GM12878 (cell line): ENCODE results near the gene SPATS2L. TPM values are rescaled to one million over a fixed set of nuclear protein-coding genes. Genes with fewer than 3 reads are reported as not detected.

Source experiments
- BACH1 ChIP-seq: fragments of 450-650 bp; IDR thresholded peaks from 2 replicates; pipeline ENCODE4 v1.6.1; 2017; ENCODE audit warnings: mild to moderate bottlenecking, borderline replicate concordance
- CBX5 ChIP-seq: sonication (generic); IDR thresholded peaks from 2 replicates; pipeline ENCODE4 v1.6.1; 2016; ENCODE audit warnings: low read depth, moderate library complexity, mild to moderate bottlenecking, inconsistent platforms
- DPF2 ChIP-seq: fragments of 450-650 bp; IDR thresholded peaks from 2 replicates; pipeline ENCODE4 v1.6.1; 2017; ENCODE audit warnings: mild to moderate bottlenecking
- GATAD2B ChIP-seq: fragments of 450-650 bp; conservative IDR thresholded peaks from 2 replicates; pipeline ENCODE4 v1.6.1; 2017; ENCODE audit warnings: low read depth, mild to moderate bottlenecking, moderate library complexity
- MEF2A ChIP-seq: IDR thresholded peaks from 2 replicates; pipeline ENCODE4 v1.6.1; 2011; ENCODE audit warnings: low read depth, mild to moderate bottlenecking, low read length, moderate library complexity; ENCODE audit not compliant: insufficient read depth
- MEF2B ChIP-seq: fragments of 450-650 bp; IDR thresholded peaks from 2 replicates; pipeline ENCODE4 v1.6.1; 2018; ENCODE audit warnings: mild to moderate bottlenecking, moderate library complexity; ENCODE audit not compliant: partially characterized antibody, poor library complexity, severe bottlenecking
- NR2F1 ChIP-seq: fragments of 450-650 bp; conservative IDR thresholded peaks from 2 replicates; pipeline ENCODE4 v1.6.1; 2017; ENCODE audit warnings: mild to moderate bottlenecking
- POLR2AphosphoS2 ChIP-seq: IDR thresholded peaks from 2 replicates; pipeline ENCODE4 v1.6.1; 2011; ENCODE audit warnings: low read depth, mild to moderate bottlenecking, low read length, improper control_type of control experiment, moderate library complexity
- RAD51 ChIP-seq: fragments of 450-650 bp; IDR thresholded peaks from 2 replicates; pipeline ENCODE4 v1.6.1; 2016; ENCODE audit warnings: moderate library complexity, mild to moderate bottlenecking, inconsistent platforms
- RUNX3 ChIP-seq: IDR thresholded peaks from 2 replicates; pipeline ENCODE4 v1.6.1; 2012; ENCODE audit warnings: low read length, inconsistent platforms
- TCF3 ChIP-seq: IDR thresholded peaks from 2 replicates; pipeline ENCODE4 v1.6.1; 2012; ENCODE audit warnings: low read depth, mild to moderate bottlenecking, low read length, borderline replicate concordance; ENCODE audit not compliant: insufficient read depth
- YBX1 ChIP-seq: fragments of 450-650 bp; IDR thresholded peaks from 2 replicates; pipeline ENCODE4 v1.6.1; 2016; ENCODE audit warnings: antibody characterized with exemption
- ZSCAN29 ChIP-seq: fragments of 450-650 bp; IDR thresholded peaks from 2 replicates; pipeline ENCODE4 v1.6.1; 2017; ENCODE audit warnings: mild to moderate bottlenecking, moderate library complexity
- polyA plus RNA-seq, 11 experiments: library from polyadenylated mRNA; depleted of rRNA in 4 of 11; unstranded in 6 of 11; stranded (reverse) in 5 of 11; fragments of >200 nt; fragmentation: Nextera tagmentation in 4 of 11; fragmentation: Illumina TruSeq in 1 of 11; extraction: Ambion mirVana in 4 of 11; extraction: Trizol in 1 of 11; gene quantifications; 1 replicate in 1 of 11; 2 replicates in 10 of 11; pipeline versions ENCODE4 v1.2.1 to v1.2.3, GENCODE V29; 2011 to 2016; ENCODE audit warnings: inconsistent platforms in 2 of 11, missing spikeins in 2 of 11, low read depth in 1 of 11
- total RNA-seq, 4 experiments: library from RNA; depleted of rRNA in 3 of 4; stranded (reverse); fragments of >200 nt in 3 of 4; fragmentation: Illumina TruSeq in 1 of 4; extraction: Trizol in 1 of 4; gene quantifications; 2 replicates each; pipeline versions ENCODE4 v1.2.1 to v1.2.3, GENCODE V29; 2013 to 2021
- TF ChIP-seq, protein P1 (sequence below): fragments of 450-650 bp; IDR thresholded peaks from 2 replicates; pipeline ENCODE4 v1.6.1; 2017; ENCODE audit warnings: mild to moderate bottlenecking, low read depth, inconsistent platforms; ENCODE audit not compliant: poor library complexity, severe bottlenecking
- TF ChIP-seq, protein P2 (sequence below): fragments of 450-650 bp; formaldehyde crosslinking; IDR thresholded peaks from 2 replicates; pipeline ENCODE4 v1.4.0; 2022; ENCODE audit warnings: mild to moderate bottlenecking, moderate library complexity
- TF ChIP-seq, protein P3 (sequence below): IDR thresholded peaks from 2 replicates; pipeline ENCODE4 v1.6.1; 2011; ENCODE audit warnings: borderline replicate concordance, low read depth, mild to moderate bottlenecking, moderate library complexity, low read length; ENCODE audit not compliant: insufficient read depth, poor library complexity, severe bottlenecking
- TF ChIP-seq, protein P4 (sequence below): fragments of 450-650 bp; IDR thresholded peaks from 2 replicates; pipeline ENCODE4 v1.6.1; 2017; ENCODE audit warnings: low read depth, mild to moderate bottlenecking, moderate library complexity

SPATS2L gene
- total and polyA plus RNA-seq, 10 of the 15 experiments (the other 5 are each of a cell fraction or from before 2014, with no cell fraction given) = 5.2 to 30.0 (median 20.1) TPM

DNA sequence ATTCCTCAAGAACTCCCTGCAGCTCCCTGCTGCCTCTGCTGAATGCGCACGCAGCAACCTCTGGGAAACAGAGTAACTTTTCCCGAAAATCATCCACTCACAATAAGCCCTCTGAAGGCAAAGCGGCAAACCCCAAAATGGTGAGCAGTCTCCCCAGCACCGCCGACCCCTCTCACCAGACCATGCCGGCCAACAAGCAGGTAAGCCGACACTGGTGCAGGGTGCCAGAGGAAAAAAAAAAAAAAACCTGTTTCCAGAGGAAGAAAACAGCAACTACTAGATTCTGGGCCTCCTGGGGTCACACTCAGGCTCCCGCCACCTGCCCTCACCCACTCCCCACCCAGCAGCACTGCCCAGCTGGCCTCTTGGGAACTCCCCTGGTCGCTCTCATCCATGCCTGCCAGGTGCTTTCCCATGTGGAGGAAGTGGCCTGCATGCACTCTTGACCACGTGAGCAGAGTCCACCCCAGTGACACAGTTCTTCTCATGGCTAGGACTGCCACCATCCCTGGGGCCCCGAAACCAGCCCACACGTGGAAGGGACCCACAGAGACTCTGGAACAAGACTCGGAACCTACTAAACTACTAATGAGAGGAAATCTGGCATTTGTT lies 166.5 kb downstream of the SPATS2L start (continued):
- TF ChIP-seq, protein P1, sequence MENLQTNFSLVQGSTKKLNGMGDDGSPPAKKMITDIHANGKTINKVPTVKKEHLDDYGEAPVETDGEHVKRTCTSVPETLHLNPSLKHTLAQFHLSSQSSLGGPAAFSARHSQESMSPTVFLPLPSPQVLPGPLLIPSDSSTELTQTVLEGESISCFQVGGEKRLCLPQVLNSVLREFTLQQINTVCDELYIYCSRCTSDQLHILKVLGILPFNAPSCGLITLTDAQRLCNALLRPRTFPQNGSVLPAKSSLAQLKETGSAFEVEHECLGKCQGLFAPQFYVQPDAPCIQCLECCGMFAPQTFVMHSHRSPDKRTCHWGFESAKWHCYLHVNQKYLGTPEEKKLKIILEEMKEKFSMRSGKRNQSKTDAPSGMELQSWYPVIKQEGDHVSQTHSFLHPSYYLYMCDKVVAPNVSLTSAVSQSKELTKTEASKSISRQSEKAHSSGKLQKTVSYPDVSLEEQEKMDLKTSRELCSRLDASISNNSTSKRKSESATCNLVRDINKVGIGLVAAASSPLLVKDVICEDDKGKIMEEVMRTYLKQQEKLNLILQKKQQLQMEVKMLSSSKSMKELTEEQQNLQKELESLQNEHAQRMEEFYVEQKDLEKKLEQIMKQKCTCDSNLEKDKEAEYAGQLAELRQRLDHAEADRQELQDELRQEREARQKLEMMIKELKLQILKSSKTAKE = no peak
- TF ChIP-seq RUNX3 (peak; percentile 41), CBX5 (no peak), NR2F1 (peak; percentile 55; the same call in 1 of the 2 replicates), ZSCAN29 (no peak), MEF2A (0 out of 2 replicates have a peak, but pooled peaks have one; percentile 12), YBX1 (no peak), RAD51 (peak; percentile 44; the same call in 1 of the 2 replicates), POLR2AphosphoS2 (no peak), DPF2 (0 out of 2 replicates have a peak, but pooled peaks have one; percentile 20), TCF3 (peak; percentile 82), MEF2B (peak; percentile 15), GATAD2B (peak; percentile 47; the same call in 1 of the 2 replicates), BACH1 (no peak)
- TF ChIP-seq, protein P2, sequence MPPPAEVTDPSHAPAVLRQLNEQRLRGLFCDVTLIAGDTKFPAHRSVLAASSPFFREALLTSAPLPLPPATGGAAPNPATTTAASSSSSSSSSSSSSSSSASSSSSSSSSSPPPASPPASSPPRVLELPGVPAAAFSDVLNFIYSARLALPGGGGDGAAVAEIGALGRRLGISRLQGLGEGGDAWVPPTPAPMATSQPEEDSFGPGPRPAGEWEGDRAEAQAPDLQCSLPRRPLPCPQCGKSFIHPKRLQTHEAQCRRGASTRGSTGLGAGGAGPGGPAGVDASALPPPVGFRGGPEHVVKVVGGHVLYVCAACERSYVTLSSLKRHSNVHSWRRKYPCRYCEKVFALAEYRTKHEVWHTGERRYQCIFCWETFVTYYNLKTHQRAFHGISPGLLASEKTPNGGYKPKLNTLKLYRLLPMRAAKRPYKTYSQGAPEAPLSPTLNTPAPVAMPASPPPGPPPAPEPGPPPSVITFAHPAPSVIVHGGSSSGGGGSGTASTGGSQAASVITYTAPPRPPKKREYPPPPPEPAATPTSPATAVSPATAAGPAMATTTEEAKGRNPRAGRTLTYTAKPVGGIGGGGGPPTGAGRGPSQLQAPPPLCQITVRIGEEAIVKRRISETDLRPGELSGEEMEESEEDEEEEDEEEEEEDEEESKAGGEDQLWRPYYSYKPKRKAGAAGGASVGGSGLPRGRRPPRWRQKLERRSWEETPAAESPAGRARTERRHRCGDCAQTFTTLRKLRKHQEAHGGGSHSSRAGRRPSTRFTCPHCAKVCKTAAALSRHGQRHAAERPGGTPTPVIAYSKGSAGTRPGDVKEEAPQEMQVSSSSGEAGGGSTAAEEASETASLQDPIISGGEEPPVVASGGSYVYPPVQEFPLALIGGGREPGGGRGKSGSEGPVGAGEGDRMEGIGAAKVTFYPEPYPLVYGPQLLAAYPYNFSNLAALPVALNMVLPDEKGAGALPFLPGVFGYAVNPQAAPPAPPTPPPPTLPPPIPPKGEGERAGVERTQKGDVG = no peak
- TF ChIP-seq, protein P3, sequence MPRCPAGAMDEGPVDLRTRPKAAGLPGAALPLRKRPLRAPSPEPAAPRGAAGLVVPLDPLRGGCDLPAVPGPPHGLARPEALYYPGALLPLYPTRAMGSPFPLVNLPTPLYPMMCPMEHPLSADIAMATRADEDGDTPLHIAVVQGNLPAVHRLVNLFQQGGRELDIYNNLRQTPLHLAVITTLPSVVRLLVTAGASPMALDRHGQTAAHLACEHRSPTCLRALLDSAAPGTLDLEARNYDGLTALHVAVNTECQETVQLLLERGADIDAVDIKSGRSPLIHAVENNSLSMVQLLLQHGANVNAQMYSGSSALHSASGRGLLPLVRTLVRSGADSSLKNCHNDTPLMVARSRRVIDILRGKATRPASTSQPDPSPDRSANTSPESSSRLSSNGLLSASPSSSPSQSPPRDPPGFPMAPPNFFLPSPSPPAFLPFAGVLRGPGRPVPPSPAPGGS = peak; percentile 69
- TF ChIP-seq, protein P4, sequence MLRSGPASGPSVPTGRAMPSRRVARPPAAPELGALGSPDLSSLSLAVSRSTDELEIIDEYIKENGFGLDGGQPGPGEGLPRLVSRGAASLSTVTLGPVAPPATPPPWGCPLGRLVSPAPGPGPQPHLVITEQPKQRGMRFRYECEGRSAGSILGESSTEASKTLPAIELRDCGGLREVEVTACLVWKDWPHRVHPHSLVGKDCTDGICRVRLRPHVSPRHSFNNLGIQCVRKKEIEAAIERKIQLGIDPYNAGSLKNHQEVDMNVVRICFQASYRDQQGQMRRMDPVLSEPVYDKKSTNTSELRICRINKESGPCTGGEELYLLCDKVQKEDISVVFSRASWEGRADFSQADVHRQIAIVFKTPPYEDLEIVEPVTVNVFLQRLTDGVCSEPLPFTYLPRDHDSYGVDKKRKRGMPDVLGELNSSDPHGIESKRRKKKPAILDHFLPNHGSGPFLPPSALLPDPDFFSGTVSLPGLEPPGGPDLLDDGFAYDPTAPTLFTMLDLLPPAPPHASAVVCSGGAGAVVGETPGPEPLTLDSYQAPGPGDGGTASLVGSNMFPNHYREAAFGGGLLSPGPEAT = peak; percentile 57; the same call in 1 of the 2 replicates
- TF ChIP-seq, all 136 proteins: peak for 25
